Measurements from ENCODE around the gene CFAP206. TPM values are rescaled to one million over a fixed set of nuclear protein-coding genes. Genes with fewer than 3 reads are reported as not detected.
A peak's percentile ranks its signal among the peaks of the same experiment; 100 is the strongest.
"Not testable (repeated sequence)": the region's sequence is repeated elsewhere in the genome, so short reads cannot be mapped to it uniquely, and the experiment has no call there.

Gene CFAP206
- polyA plus RNA-seq, 1 donor, result 0.15 TPM

DNA sequence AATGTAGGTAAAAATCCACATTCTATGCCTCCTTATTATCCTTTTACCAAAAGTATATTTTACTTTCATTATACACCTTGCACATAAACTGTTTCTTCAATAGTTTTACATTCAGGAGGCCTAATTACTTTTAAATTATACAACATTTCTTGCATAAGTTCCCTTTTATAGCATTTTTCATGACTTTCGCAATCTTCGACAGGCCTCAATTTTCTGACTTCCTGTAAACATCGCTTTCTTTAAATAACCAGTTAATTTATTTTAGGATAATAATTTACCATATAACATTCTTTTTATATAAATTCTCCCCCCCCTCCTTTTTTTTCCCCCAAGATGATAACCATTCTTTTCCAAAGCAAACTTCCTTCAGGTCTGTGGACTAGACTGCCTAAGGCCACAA is 74.2 kb downstream of the CFAP206 start:
- Histone ChIP-seq H3K36me3 (ENCODE audit: control insufficient read depth, insufficient read depth, low read length) (peaks cover 25% of the 10 kb centered on the region), H3K27ac (ENCODE audit: low read length) (no peak overlapping the region), H3K9me3 (ENCODE audit: control insufficient read depth, low read depth, low read length) (no peaks in the 10 kb centered on the region), H3K4me1 (ENCODE audit: control insufficient read depth, insufficient read depth, low read length) (no peaks in the 10 kb centered on the region), H3K4me3 (ENCODE audit: low read length) (no peak overlapping the region), H3K27me3 (ENCODE audit: control insufficient read depth, insufficient read depth, low read length) (no peaks in the 10 kb centered on the region)
- 96% methylated on average over 3 of the region's 3 CpGs for WGBS (ENCODE audit: insufficient coverage, low lambda C conversion rate)
- DNase-seq, result no peak

DNA sequence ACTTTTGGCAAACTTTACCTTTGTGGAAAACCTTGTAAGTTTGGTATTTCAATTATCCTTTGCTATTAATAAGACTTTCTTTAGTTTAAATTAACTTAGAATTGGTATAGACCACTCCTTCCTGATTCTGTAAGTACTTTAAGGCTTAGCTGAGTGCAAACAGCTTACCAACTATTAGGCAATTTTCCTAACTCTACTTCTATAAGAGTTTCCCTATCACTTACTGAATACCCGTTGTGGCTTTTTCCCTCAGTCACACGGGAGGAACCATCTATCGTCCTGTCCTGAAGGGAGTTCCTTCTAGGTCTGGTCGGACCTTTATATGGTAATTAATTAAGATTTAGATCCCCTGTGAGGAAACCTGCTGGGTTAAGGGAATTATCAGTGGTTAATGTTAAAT is 74.6 kb downstream of the CFAP206 start:
- Histone ChIP-seq H3K36me3 (ENCODE audit: control insufficient read depth, insufficient read depth, low read length) (peaks cover 25% of the 10 kb centered on the region), H3K9me3 (ENCODE audit: control insufficient read depth, low read depth, low read length) (no peaks in the 10 kb centered on the region), H3K4me1 (ENCODE audit: control insufficient read depth, insufficient read depth, low read length) (no peaks in the 10 kb centered on the region), H3K4me3 (ENCODE audit: low read length) (no peak overlapping the region), H3K27ac (ENCODE audit: low read length) (no peak overlapping the region), H3K27me3 (ENCODE audit: control insufficient read depth, insufficient read depth, low read length) (no peaks in the 10 kb centered on the region)
- DNase-seq, result no peak
- WGBS (ENCODE audit: insufficient coverage, low lambda C conversion rate), result no CpG with 5 or more reads among the region's 4 CpGs

DNA sequence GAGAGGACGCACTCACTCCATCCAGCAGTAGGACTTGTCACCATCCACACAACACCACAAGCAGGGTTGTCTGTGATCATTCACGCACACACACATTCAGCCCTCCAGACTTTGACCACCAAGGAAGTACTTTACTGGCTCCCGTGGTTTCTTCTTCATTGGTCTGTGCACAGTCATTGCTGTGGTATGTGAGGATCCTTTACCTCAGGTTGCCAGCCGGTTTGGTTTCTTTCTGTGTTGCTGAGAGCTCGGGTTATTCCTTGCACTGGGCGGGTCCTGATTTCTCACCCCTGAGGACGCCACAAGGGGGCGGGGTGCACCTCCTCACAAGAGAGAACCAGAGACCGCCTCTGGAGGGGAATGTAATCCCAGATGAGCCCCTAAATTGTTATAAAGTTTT is 76.2 kb downstream of the CFAP206 start:
- H3K4me1 ChIP-seq (ENCODE audit: control insufficient read depth, insufficient read depth, low read length), result no peaks in the 10 kb centered on the region
- no peak overlapping the region for H3K4me3 ChIP-seq (ENCODE audit: low read length)
- peaks cover 14% of the 10 kb centered on the region for H3K36me3 ChIP-seq (ENCODE audit: control insufficient read depth, insufficient read depth, low read length)
- H3K9me3 ChIP-seq (ENCODE audit: control insufficient read depth, low read depth, low read length), result no peaks in the 10 kb centered on the region
- H3K27ac ChIP-seq (ENCODE audit: low read length), result no peak overlapping the region
- peak in 1 of 2 donors; percentile 24 for DNase-seq
- H3K27me3 ChIP-seq (ENCODE audit: control insufficient read depth, insufficient read depth, low read length), result no peaks in the 10 kb centered on the region
- WGBS (ENCODE audit: insufficient coverage, low lambda C conversion rate), result no CpG with 5 or more reads among the region's 9 CpGs

DNA sequence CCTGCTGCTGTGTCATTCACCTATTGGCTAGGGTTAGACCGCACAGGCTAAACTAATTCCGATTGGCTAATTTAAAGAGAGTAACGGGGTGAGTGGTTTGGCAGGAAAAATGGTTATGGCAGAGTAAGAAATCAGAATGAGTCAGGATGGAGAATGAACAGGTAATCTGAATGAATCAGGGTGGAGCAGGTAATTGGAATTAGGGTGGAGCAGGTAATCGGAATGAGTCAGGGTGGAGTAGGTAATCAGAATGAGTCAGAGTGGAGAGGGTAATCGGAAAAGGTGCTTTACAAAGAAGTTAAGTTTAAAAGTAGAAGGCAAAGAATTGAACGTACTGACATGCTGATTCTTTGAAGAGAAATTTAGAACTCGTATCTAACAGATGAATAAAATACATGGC is 76.7 kb downstream of the CFAP206 start:
- no peak overlapping the region for H3K4me3 ChIP-seq (ENCODE audit: low read length)
- H3K4me1 ChIP-seq (ENCODE audit: control insufficient read depth, insufficient read depth, low read length), result no peaks in the 10 kb centered on the region
- peaks cover 14% of the 10 kb centered on the region for H3K36me3 ChIP-seq (ENCODE audit: control insufficient read depth, insufficient read depth, low read length)
- no peak overlapping the region for H3K27ac ChIP-seq (ENCODE audit: low read length)
- no peak for DNase-seq
- no peaks in the 10 kb centered on the region for H3K27me3 ChIP-seq (ENCODE audit: control insufficient read depth, insufficient read depth, low read length)
- H3K9me3 ChIP-seq (ENCODE audit: control insufficient read depth, low read depth, low read length), result no peaks in the 10 kb centered on the region
- 91% methylated on average over 6 of the region's 7 CpGs for WGBS (ENCODE audit: insufficient coverage, low lambda C conversion rate)

DNA sequence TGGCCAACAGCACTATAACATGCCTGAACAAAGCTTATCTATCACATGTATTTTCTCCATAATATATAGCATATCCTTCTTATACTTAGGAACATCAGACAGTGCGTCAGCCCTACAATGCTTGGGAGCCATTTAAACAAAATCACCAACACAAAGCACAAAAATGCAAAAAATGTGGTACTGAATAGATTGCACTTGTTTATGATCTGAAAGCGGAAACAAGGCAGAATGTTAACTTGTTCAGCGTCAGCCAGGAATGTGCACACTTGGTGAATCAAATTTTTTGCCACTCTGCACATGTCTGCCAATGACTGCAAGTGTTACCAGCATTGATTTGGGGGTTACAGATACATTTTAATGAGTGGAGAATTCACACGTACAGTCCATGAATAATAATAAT is 79.8 kb downstream of the CFAP206 start:
- no peaks in the 10 kb centered on the region for H3K9me3 ChIP-seq (ENCODE audit: control insufficient read depth, low read depth, low read length)
- peaks cover 15% of the 10 kb centered on the region for H3K36me3 ChIP-seq (ENCODE audit: control insufficient read depth, insufficient read depth, low read length)
- H3K4me3 ChIP-seq (ENCODE audit: low read length), result no peak overlapping the region
- no peaks in the 10 kb centered on the region for H3K4me1 ChIP-seq (ENCODE audit: control insufficient read depth, insufficient read depth, low read length)
- no peak for DNase-seq
- H3K27ac ChIP-seq (ENCODE audit: low read length), result no peak overlapping the region
- H3K27me3 ChIP-seq (ENCODE audit: control insufficient read depth, insufficient read depth, low read length), result no peaks in the 10 kb centered on the region
- WGBS (ENCODE audit: insufficient coverage, low lambda C conversion rate), result 100% methylated on average over 1 of the region's 4 CpGs

DNA sequence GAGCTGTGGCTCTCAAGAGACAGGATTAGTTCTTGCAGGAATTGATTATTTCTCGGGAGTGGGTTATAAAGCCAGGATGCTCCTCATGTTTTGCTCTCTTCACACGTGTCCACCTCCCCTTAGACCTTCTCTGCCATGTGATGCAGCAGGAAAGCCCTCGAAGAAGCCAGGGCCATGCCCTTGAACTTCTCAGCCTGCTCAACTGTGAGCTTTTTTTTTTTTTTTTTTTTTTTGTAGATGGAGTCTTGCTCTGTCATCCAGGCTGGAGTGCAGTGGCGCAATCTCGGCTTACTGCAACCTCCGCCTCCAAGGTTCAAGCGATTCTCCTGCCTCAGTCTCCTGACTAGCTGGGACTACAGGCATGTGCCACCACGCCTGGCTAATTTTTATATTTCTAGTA is 81.6 kb downstream of the CFAP206 start:
- H3K27ac ChIP-seq (ENCODE audit: low read length); DNase-seq; H3K4me1 ChIP-seq (ENCODE audit: control insufficient read depth, insufficient read depth, low read length); H3K27me3 ChIP-seq (ENCODE audit: control insufficient read depth, insufficient read depth, low read length); H3K4me3 ChIP-seq (ENCODE audit: low read length); H3K9me3 ChIP-seq (ENCODE audit: control insufficient read depth, low read depth, low read length): not testable (repeated sequence)
- H3K36me3 ChIP-seq (ENCODE audit: control insufficient read depth, insufficient read depth, low read length), result peaks cover 14% of the 10 kb centered on the region
- no CpG with 5 or more reads among the region's 8 CpGs for WGBS (ENCODE audit: insufficient coverage, low lambda C conversion rate)

DNA sequence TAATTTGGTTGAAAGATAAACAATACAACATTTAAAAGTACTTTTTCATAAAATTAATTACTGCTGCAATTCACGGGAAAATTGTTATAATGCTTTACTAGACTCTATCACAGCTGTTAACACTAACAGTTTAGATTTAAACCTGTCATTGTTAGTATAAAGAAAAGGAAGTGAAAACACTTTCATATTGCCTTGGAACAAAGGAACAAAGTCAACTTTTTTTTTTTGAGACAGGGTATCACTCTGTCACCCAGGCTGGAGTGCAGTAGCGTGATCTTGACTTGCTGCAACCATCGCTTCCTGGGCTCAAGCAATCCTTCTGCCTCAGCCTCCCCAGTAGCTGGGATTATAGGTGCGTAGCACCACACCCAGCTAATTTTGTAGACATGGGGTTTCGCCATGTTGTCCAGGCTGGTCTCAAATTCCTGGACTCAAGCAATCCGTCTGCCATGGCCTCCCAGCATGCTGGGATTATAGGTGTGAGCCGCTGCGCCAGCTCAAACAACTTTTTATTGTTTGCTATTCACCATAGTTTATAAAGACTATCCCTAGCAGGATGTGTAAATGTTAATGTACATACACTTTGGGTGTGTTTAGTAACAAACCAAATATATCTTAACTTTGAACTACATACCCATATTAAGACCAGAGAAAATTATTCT is 87.1 kb downstream of the CFAP206 start:
- no peak for DNase-seq
- no peaks in the 10 kb centered on the region for H3K4me1 ChIP-seq (ENCODE audit: control insufficient read depth, insufficient read depth, low read length)
- no peaks in the 10 kb centered on the region for H3K9me3 ChIP-seq (ENCODE audit: control insufficient read depth, low read depth, low read length)
- peaks cover 11% of the 10 kb centered on the region for H3K36me3 ChIP-seq (ENCODE audit: control insufficient read depth, insufficient read depth, low read length)
- H3K27me3 ChIP-seq (ENCODE audit: control insufficient read depth, insufficient read depth, low read length), result no peaks in the 10 kb centered on the region
- no peak overlapping the region for H3K4me3 ChIP-seq (ENCODE audit: low read length)
- no peak overlapping the region for H3K27ac ChIP-seq (ENCODE audit: low read length)
- WGBS (ENCODE audit: insufficient coverage, low lambda C conversion rate), result no CpG with 5 or more reads among the region's 8 CpGs

DNA sequence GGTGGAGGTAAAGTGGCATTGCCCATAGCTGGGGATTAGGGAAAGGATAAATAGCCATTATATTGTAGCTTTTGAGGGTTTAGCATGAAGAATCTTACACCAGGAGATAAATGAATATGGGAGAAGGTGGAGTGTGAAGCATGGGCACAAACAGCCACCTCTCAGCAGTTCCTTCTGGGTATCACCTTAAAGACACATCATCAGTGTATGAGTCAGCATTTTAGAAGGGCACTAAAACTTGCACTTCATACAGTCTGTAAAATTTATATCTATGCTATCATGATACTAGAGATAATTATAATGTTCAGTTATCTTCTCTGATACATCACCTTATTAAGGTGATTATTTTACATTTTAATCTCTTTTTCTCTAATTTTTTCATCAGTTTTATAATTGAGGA is 90.3 kb downstream of the CFAP206 start:
- no peaks in the 10 kb centered on the region for H3K27me3 ChIP-seq (ENCODE audit: control insufficient read depth, insufficient read depth, low read length)
- H3K27ac ChIP-seq (ENCODE audit: low read length), result no peak overlapping the region
- H3K4me3 ChIP-seq (ENCODE audit: low read length), result no peak overlapping the region
- peaks cover 20% of the 10 kb centered on the region for H3K36me3 ChIP-seq (ENCODE audit: control insufficient read depth, insufficient read depth, low read length)
- H3K4me1 ChIP-seq (ENCODE audit: control insufficient read depth, insufficient read depth, low read length), result no peaks in the 10 kb centered on the region
- no peaks in the 10 kb centered on the region for H3K9me3 ChIP-seq (ENCODE audit: control insufficient read depth, low read depth, low read length)
- DNase-seq, result no peak

DNA sequence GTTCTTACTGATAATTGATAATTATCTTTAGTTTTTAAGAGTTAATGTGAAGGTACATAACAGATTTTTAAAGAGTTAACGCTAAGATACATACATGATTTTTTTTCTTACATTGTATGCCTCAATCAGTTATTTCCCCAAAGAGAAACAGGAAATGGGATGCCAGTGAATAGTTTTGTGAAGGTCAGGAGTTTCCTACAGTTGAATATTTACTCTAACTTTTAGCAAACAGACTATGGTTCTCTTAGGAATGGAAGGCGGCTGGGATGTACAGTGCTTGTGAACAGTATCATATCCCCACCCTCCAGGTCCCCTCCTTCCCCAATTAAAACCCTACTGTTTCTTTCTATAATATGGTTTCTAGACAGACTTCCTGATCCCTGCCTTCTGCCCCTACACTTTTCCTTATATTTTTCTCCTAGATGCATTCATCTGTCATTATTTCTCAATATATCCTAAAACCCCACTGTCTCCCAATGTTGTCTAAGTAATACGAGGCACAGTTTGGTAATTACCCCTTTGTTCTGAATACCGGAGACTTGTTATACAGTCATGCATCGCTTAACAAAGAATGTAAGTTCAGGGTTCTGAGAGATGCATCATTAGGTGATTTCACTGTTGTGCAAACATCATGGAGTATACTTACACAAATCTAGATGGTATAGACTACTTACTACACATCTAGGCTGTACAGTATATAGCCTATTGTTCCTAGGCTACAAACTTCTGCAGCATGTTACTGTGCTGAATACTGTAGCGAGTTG is 94.2 kb downstream of the CFAP206 start:
- Histone ChIP-seq H3K4me1 (ENCODE audit: control insufficient read depth, insufficient read depth, low read length) (no peaks in the 10 kb centered on the region), H3K9me3 (ENCODE audit: control insufficient read depth, low read depth, low read length) (no peaks in the 10 kb centered on the region), H3K27ac (ENCODE audit: low read length) (no peak overlapping the region), H3K36me3 (ENCODE audit: control insufficient read depth, insufficient read depth, low read length) (peaks cover 36% of the 10 kb centered on the region), H3K27me3 (ENCODE audit: control insufficient read depth, insufficient read depth, low read length) (no peaks in the 10 kb centered on the region), H3K4me3 (ENCODE audit: low read length) (no peak overlapping the region)
- 100% methylated on average over 1 of the region's 6 CpGs for WGBS (ENCODE audit: insufficient coverage, low lambda C conversion rate)
- no peak for DNase-seq

DNA sequence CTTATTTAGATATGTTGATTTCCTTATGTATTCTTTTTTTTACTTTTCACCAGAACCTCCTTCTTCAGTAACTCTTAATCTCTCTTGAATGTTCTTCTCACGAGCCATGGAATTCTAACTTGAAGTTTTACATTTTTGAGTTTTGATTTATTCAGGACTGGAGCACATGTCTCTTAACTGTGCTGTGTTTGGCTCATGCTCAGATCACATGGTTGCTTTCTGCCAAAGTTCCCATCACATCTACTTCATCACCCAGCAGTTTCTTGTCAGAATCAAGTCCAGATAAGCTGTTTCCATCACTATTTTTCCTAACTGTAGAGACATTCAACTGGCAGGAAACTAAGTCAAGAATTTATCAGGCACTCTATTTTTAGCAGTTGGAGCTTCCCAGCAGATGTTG is 96.7 kb downstream of the CFAP206 start:
- Histone ChIP-seq H3K27me3 (ENCODE audit: control insufficient read depth, insufficient read depth, low read length) (no peaks in the 10 kb centered on the region), H3K4me1 (ENCODE audit: control insufficient read depth, insufficient read depth, low read length) (no peaks in the 10 kb centered on the region), H3K36me3 (ENCODE audit: control insufficient read depth, insufficient read depth, low read length) (peaks cover 43% of the 10 kb centered on the region), H3K27ac (ENCODE audit: low read length) (no peak overlapping the region), H3K4me3 (ENCODE audit: low read length) (no peak overlapping the region), H3K9me3 (ENCODE audit: control insufficient read depth, low read depth, low read length) (no peaks in the 10 kb centered on the region)
- WGBS (ENCODE audit: insufficient coverage, low lambda C conversion rate), result 57% methylated on average over 1 of the region's 1 CpG
- no peak for DNase-seq
